GM23338 (cell line): ENCODE data around the gene TMEM167B. TPM values are rescaled to one million over a fixed set of nuclear protein-coding genes. Genes with fewer than 3 reads are reported as not detected.
A peak's percentile ranks its signal among the peaks of the same experiment; 100 is the strongest.

Experiments used
- ATAC-seq: fragments of 200-7000 bp; cut with Tn5 transposase; 3 replicates; pipeline ENCODE4 v1.9.1; 2020
- DNase-seq: peaks from one replicate; pipeline ENCODE4 v3.0.0-alpha.2; 2015; ENCODE audit warnings: low spot score
- H2AFZ ChIP-seq: fragments of 200-600 bp; sonication (generic); 2 replicates; pipeline ENCODE4 v1.8.0; 2016; ENCODE audit warnings: antibody characterized with exemption, mild to moderate bottlenecking, moderate library complexity
- H3F3A ChIP-seq: fragments of 200-600 bp; sonication (generic); replicated peaks from 2 replicates; pipeline ENCODE4 v1.8.0; 2017; ENCODE audit warnings: antibody characterized with exemption, mixed run types, low read depth
- H3K27ac ChIP-seq: fragments of 200-600 bp; sonication (generic); 2 replicates; pipeline ENCODE4 v1.6.1; 2016; ENCODE audit warnings: low read depth
- H3K27me3 ChIP-seq: fragments of 200-600 bp; sonication (generic); 2 replicates; pipeline ENCODE4 v1.8.0; 2016; ENCODE audit warnings: mild to moderate bottlenecking, mixed run types, moderate library complexity; ENCODE audit not compliant: insufficient read depth
- H3K36me3 ChIP-seq: fragments of 200-600 bp; sonication (generic); 2 replicates; pipeline ENCODE4 v1.8.0; 2016; ENCODE audit warnings: mild to moderate bottlenecking; ENCODE audit not compliant: insufficient read depth
- H3K4me1 ChIP-seq: fragments of 200-600 bp; sonication (generic); 2 replicates; pipeline ENCODE4 v1.8.0; 2016; ENCODE audit warnings: mild to moderate bottlenecking, moderate library complexity; ENCODE audit not compliant: insufficient read depth
- H3K4me2 ChIP-seq: fragments of 200-600 bp; sonication (generic); 2 replicates; pipeline ENCODE4 v1.7.1; 2017; ENCODE audit warnings: mixed run types
- H3K4me3 ChIP-seq: fragments of 200-600 bp; sonication (generic); 2 replicates; pipeline ENCODE4 v1.6.1; 2016; ENCODE audit warnings: mixed run types
- H3K79me2 ChIP-seq: fragments of 200-600 bp; sonication (generic); replicated peaks from 2 replicates; pipeline ENCODE4 v1.8.0; 2017; ENCODE audit warnings: mild to moderate bottlenecking; ENCODE audit not compliant: insufficient read depth
- H3K9me2 ChIP-seq: fragments of 200-600 bp; sonication (generic); 2 replicates; pipeline ENCODE4 v1.8.0; 2017; ENCODE audit not compliant: insufficient read depth
- H4K20me1 ChIP-seq: fragments of 200-600 bp; sonication (generic); replicated peaks from 2 replicates; pipeline ENCODE4 v1.8.0; 2017; ENCODE audit warnings: mild to moderate bottlenecking; ENCODE audit not compliant: insufficient read depth
- H3K27ac Mint-ChIP-seq: 2 replicates; pipeline ENCODE4 v1.8.0; 2020; ENCODE audit warnings: inconsistent platforms, mild to moderate bottlenecking, moderate library complexity, mixed read lengths
- H3K27me3 Mint-ChIP-seq: 3 replicates; pipeline ENCODE4 v1.8.0; 2022; ENCODE audit warnings: low read depth, mild to moderate bottlenecking, moderate library complexity, mixed read lengths, inconsistent platforms; ENCODE audit not compliant: insufficient read depth, poor library complexity
- H3K36me3 Mint-ChIP-seq: 3 replicates; pipeline ENCODE4 v1.8.0; 2021; ENCODE audit warnings: low read depth, mild to moderate bottlenecking, inconsistent platforms, moderate library complexity, mixed read lengths
- H3K4me1 Mint-ChIP-seq: 3 replicates; pipeline ENCODE4 v1.8.0; 2020; ENCODE audit warnings: mild to moderate bottlenecking, inconsistent platforms, mixed read lengths
- H3K4me3 Mint-ChIP-seq: 3 replicates; pipeline ENCODE4 v1.8.0; 2021; ENCODE audit warnings: moderate library complexity, mild to moderate bottlenecking, inconsistent platforms, mixed read lengths
- H3K9me3 Mint-ChIP-seq: 3 replicates; pipeline ENCODE4 v1.8.0; 2020; ENCODE audit warnings: moderate library complexity, mild to moderate bottlenecking, inconsistent platforms, mixed read lengths
- EZH2 ChIP-seq: fragments of 200-600 bp; sonication (generic); IDR thresholded peaks from one replicate; pipeline ENCODE4 v1.8.0; 2017; ENCODE audit warnings: antibody characterized with exemption, mild to moderate bottlenecking, low read depth; ENCODE audit not compliant: unreplicated experiment
- EZH2phosphoT487 ChIP-seq: fragments of 200-600 bp; sonication (generic); IDR thresholded peaks from one replicate; pipeline ENCODE4 v1.8.1; 2018; ENCODE audit warnings: antibody characterized with exemption; ENCODE audit not compliant: unreplicated experiment
- JUNB ChIP-seq: IDR thresholded peaks from one replicate; pipeline ENCODE4 v1.6.1; 2016; ENCODE audit warnings: antibody characterized with exemption; ENCODE audit not compliant: unreplicated experiment
- POLR2AphosphoS5 ChIP-seq: IDR thresholded peaks from 2 replicates; pipeline ENCODE4 v1.6.1; 2016; ENCODE audit warnings: antibody characterized with exemption, low read depth
- ZNF331 ChIP-seq: fragments of 250-450 bp; sonication (Bioruptor Pico); IDR thresholded peaks from 2 replicates; pipeline ENCODE4 v1.5.0; 2020; ENCODE audit warnings: low read depth, mild to moderate bottlenecking, moderate library complexity
- polyA plus RNA-seq: library from polyadenylated mRNA; unstranded; fragments of >200 nt; fragmentation: Nextera tagmentation; extraction: Ambion mirVana; gene quantifications from 2 replicates; pipeline ENCODE4 v1.2.1, GENCODE V29; 2016
- total RNA-seq: library from RNA; depleted of rRNA; stranded (reverse); fragments of >200 nt; shearing (Covaris generic); gene quantifications from 2 replicates; pipeline ENCODE4 v1.2.3, GENCODE V29; 2014
- TF ChIP-seq, protein P1 (sequence below), 2 experiments: fragments of 200-600 bp in 1 of 2; sonication (generic) in 1 of 2; conservative IDR thresholded peaks; 2 replicates each; pipeline versions ENCODE4 v1.5.1 to v1.6.1; 2016 to 2017; ENCODE audit warnings: antibody characterized with exemption in 2 of 2, low read depth in 2 of 2, mild to moderate bottlenecking in 2 of 2, moderate library complexity in 1 of 2
- TF ChIP-seq, protein P2 (sequence below): fragments of 250-450 bp; sonication (Bioruptor Pico); IDR thresholded peaks from 2 replicates; pipeline ENCODE4 v1.5.0; 2020; ENCODE audit warnings: mild to moderate bottlenecking, moderate library complexity
- TF ChIP-seq, protein P3 (sequence below): IDR thresholded peaks from 2 replicates; pipeline ENCODE4 v1.6.1; 2016; ENCODE audit warnings: antibody characterized with exemption
- TF ChIP-seq, protein P4 (sequence below): IDR thresholded peaks from one replicate; pipeline ENCODE4 v1.6.1; 2018; ENCODE audit warnings: antibody characterized with exemption; ENCODE audit not compliant: unreplicated experiment

The TMEM167B gene
- total and polyA plus RNA-seq, 2 experiments from 2014 or later, result 9.8 to 10.7 TPM

DNA sequence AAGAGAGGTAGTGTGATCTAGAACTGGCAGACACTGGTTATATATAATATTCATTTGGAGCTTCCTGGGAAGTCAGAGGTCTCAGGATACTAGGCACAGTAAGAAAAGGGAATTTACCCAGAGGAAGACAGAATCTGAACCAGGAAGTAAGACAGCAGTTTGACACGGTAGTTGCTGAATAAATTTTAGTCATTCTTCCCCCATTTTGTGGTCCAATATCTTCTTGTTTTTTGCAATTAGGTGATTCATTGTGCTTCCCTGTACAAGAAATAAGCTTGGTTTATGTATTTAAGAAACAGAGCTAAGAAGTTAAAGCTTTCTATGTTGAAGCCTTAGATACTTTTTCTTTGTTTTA is 1.3 kb downstream of the TMEM167B start:
- TF ChIP-seq EZH2phosphoT487 (no peak), POLR2AphosphoS5 (no peak), ZNF331 (CRISPR knock-in tag) (no peak), EZH2 (no peak), JUNB (no peak)
- TF ChIP-seq, protein P1, sequence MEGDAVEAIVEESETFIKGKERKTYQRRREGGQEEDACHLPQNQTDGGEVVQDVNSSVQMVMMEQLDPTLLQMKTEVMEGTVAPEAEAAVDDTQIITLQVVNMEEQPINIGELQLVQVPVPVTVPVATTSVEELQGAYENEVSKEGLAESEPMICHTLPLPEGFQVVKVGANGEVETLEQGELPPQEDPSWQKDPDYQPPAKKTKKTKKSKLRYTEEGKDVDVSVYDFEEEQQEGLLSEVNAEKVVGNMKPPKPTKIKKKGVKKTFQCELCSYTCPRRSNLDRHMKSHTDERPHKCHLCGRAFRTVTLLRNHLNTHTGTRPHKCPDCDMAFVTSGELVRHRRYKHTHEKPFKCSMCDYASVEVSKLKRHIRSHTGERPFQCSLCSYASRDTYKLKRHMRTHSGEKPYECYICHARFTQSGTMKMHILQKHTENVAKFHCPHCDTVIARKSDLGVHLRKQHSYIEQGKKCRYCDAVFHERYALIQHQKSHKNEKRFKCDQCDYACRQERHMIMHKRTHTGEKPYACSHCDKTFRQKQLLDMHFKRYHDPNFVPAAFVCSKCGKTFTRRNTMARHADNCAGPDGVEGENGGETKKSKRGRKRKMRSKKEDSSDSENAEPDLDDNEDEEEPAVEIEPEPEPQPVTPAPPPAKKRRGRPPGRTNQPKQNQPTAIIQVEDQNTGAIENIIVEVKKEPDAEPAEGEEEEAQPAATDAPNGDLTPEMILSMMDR (conservative IDR thresholded peaks at IDR 0.05; ENCODE audit: low read depth in 2 of 2), result no peak
- TF ChIP-seq, protein P2, sequence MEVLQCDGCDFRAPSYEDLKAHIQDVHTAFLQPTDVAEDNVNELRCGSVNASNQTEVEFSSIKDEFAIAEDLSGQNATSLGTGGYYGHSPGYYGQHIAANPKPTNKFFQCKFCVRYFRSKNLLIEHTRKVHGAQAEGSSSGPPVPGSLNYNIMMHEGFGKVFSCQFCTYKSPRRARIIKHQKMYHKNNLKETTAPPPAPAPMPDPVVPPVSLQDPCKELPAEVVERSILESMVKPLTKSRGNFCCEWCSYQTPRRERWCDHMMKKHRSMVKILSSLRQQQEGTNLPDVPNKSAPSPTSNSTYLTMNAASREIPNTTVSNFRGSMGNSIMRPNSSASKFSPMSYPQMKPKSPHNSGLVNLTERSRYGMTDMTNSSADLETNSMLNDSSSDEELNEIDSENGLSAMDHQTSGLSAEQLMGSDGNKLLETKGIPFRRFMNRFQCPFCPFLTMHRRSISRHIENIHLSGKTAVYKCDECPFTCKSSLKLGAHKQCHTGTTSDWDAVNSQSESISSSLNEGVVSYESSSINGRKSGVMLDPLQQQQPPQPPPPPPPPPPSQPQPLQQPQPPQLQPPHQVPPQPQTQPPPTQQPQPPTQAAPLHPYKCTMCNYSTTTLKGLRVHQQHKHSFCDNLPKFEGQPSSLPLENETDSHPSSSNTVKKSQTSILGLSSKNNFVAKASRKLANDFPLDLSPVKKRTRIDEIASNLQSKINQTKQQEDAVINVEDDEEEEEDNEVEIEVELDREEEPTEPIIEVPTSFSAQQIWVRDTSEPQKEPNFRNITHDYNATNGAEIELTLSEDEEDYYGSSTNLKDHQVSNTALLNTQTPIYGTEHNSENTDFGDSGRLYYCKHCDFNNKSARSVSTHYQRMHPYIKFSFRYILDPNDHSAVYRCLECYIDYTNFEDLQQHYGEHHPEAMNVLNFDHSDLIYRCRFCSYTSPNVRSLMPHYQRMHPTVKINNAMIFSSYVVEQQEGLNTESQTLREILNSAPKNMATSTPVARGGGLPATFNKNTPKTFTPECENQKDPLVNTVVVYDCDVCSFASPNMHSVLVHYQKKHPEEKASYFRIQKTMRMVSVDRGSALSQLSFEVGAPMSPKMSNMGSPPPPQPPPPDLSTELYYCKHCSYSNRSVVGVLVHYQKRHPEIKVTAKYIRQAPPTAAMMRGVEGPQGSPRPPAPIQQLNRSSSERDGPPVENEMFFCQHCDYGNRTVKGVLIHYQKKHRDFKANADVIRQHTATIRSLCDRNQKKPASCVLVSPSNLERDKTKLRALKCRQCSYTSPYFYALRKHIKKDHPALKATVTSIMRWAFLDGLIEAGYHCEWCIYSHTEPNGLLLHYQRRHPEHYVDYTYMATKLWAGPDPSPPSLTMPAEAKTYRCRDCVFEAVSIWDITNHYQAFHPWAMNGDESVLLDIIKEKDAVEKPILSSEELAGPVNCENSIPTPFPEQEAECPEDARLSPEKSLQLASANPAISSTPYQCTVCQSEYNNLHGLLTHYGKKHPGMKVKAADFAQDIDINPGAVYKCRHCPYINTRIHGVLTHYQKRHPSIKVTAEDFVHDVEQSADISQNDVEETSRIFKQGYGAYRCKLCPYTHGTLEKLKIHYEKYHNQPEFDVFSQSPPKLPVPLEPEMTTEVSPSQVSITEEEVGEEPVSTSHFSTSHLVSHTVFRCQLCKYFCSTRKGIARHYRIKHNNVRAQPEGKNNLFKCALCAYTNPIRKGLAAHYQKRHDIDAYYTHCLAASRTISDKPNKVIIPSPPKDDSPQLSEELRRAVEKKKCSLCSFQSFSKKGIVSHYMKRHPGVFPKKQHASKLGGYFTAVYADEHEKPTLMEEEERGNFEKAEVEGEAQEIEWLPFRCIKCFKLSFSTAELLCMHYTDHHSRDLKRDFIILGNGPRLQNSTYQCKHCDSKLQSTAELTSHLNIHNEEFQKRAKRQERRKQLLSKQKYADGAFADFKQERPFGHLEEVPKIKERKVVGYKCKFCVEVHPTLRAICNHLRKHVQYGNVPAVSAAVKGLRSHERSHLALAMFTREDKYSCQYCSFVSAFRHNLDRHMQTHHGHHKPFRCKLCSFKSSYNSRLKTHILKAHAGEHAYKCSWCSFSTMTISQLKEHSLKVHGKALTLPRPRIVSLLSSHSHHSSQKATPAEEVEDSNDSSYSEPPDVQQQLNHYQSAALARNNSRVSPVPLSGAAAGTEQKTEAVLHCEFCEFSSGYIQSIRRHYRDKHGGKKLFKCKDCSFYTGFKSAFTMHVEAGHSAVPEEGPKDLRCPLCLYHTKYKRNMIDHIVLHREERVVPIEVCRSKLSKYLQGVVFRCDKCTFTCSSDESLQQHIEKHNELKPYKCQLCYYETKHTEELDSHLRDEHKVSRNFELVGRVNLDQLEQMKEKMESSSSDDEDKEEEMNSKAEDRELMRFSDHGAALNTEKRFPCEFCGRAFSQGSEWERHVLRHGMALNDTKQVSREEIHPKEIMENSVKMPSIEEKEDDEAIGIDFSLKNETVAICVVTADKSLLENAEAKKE (CRISPR knock-in tag), result no peak
- TF ChIP-seq, protein P3, sequence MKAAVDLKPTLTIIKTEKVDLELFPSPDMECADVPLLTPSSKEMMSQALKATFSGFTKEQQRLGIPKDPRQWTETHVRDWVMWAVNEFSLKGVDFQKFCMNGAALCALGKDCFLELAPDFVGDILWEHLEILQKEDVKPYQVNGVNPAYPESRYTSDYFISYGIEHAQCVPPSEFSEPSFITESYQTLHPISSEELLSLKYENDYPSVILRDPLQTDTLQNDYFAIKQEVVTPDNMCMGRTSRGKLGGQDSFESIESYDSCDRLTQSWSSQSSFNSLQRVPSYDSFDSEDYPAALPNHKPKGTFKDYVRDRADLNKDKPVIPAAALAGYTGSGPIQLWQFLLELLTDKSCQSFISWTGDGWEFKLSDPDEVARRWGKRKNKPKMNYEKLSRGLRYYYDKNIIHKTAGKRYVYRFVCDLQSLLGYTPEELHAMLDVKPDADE, result no peak
- TF ChIP-seq, protein P4, sequence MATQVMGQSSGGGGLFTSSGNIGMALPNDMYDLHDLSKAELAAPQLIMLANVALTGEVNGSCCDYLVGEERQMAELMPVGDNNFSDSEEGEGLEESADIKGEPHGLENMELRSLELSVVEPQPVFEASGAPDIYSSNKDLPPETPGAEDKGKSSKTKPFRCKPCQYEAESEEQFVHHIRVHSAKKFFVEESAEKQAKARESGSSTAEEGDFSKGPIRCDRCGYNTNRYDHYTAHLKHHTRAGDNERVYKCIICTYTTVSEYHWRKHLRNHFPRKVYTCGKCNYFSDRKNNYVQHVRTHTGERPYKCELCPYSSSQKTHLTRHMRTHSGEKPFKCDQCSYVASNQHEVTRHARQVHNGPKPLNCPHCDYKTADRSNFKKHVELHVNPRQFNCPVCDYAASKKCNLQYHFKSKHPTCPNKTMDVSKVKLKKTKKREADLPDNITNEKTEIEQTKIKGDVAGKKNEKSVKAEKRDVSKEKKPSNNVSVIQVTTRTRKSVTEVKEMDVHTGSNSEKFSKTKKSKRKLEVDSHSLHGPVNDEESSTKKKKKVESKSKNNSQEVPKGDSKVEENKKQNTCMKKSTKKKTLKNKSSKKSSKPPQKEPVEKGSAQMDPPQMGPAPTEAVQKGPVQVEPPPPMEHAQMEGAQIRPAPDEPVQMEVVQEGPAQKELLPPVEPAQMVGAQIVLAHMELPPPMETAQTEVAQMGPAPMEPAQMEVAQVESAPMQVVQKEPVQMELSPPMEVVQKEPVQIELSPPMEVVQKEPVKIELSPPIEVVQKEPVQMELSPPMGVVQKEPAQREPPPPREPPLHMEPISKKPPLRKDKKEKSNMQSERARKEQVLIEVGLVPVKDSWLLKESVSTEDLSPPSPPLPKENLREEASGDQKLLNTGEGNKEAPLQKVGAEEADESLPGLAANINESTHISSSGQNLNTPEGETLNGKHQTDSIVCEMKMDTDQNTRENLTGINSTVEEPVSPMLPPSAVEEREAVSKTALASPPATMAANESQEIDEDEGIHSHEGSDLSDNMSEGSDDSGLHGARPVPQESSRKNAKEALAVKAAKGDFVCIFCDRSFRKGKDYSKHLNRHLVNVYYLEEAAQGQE, result no peak
- peak overlapping the region; percentile 96; the same call in 1 of the 2 replicates for H3K27ac Mint-ChIP-seq
- H3K79me2 ChIP-seq, result peaks cover 21% of the 10 kb centered on the region

More for the DNA sequence above, 1.3 kb downstream of the TMEM167B start:
- Histone ChIP-seq H2AFZ (no peak overlapping the region), H3K4me2 (peak overlapping the region; percentile 94), H3K4me3 (peak overlapping the region; percentile 95), H3K9me2 (no peaks in the 10 kb centered on the region), H3K27me3 (no peaks in the 10 kb centered on the region), H3K27ac (no peak overlapping the region), H3K4me1 (peaks cover 14% of the 10 kb centered on the region), H4K20me1 (no peaks in the 10 kb centered on the region; the same call in 1 of the 2 replicates), H3F3A (peaks cover 8% of the 10 kb centered on the region), H3K36me3 (no peaks in the 10 kb centered on the region)
- peaks cover 22% of the 10 kb centered on the region for H3K4me1 Mint-ChIP-seq
- peaks cover 14% of the 10 kb centered on the region for H3K27me3 Mint-ChIP-seq
- DNase-seq (no peak), ATAC-seq (no peak)
- H3K4me3 Mint-ChIP-seq, result peak overlapping the region; percentile 86
- peaks cover 3% of the 10 kb centered on the region; the same call in 1 of the 3 replicates for H3K9me3 Mint-ChIP-seq
- peaks cover 14% of the 10 kb centered on the region for H3K36me3 Mint-ChIP-seq
